GM18951 (cell line): Measurements from ENCODE around the gene ENTPD2.

Experiments
- POLR2A ChIP-seq: IDR thresholded peaks from 4 replicates; pipeline ENCODE4 v1.6.1; 2011; ENCODE audit warnings: mild to moderate bottlenecking; ENCODE audit not compliant: insufficient read length, insufficient read depth; ENCODE audit errors: extremely low read depth
- in situ Hi-C: fragments of 300-500 bp; cut with MboI; formaldehyde crosslinking; loops from one replicate; pipeline ENCODE4 v1.12.0; 2022; ENCODE audit warnings: low sequenced_read_pairs, mixed read lengths, inconsistent platforms; ENCODE audit not compliant: unreplicated experiment

Gene ENTPD2

GRCh38 chr9:137052293-137052692, 1.6 kb downstream of the ENTPD2 start:
- in situ Hi-C loops: no loop called here
- no peak for TF ChIP-seq POLR2A

DNA sequence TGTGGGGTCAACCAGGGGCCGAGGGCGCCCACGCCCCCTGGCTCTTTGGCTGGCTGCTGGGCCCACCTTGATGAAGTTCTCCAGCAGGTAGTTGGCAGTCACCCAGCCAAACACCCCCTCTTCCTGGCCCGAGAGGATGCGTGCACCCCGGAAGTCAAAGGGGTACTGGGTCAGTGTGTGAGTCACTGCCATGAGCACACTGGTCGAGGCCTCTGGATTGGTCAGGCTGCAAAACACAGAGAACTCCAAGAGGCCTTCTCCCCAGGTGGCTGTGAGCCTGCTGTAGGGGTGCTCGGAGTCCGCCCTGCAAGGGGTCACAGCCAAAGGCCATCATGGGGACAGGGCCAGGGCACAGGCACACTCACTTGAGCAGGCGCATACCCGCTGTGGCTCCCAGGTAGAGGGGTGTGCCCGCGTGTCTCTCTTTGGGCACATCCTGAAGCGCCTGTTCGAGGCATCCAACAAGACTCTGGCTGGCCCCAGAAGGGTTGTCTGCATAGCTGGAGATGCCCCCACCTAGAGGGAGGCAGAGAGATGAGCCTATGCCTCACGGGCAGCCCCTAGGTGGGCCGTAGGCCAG, 2.6 kb downstream of the ENTPD2 start:
- in situ Hi-C loops: no loop called here
- TF ChIP-seq POLR2A: no peak

- TF ChIP-seq POLR2A: no peak
- in situ Hi-C loops: no loop called here
These were observed 3.3 kb downstream of the ENTPD2 start for GRCh38 chr9:137050570-137050969.

- TF ChIP-seq POLR2A: no peak
- in situ Hi-C loops: loop anchor here (25.0 kb wide), 1 partner anchor 262 kb away; the partner anchor contains the start of genes CCDC183 and TMEM141
These were observed 4.1 kb downstream of the ENTPD2 start for GRCh38 chr9:137049544-137050449.

- in situ Hi-C loops: loop anchor here (25.0 kb wide), 1 partner anchor 262 kb away; the partner anchor contains the start of genes CCDC183 and TMEM141
- TF ChIP-seq POLR2A: no peak
These were observed 5.0 kb downstream of the ENTPD2 start for GRCh38 chr9:137048655-137049543.

- in situ Hi-C loops: loop anchor here (25.0 kb wide), 1 partner anchor 259 kb away; the partner anchor contains the start of genes CCDC183 and TMEM141
- TF ChIP-seq POLR2A: no peak
These were observed 7.6 kb downstream of the ENTPD2 start, which contains the start of gene NPDC1 for GRCh38 chr9:137046088-137046787. Gene NPDC1 (minus strand): TSS chr9:137046177. CDS start chr9:137045989, 188 bp downstream.

DNA sequence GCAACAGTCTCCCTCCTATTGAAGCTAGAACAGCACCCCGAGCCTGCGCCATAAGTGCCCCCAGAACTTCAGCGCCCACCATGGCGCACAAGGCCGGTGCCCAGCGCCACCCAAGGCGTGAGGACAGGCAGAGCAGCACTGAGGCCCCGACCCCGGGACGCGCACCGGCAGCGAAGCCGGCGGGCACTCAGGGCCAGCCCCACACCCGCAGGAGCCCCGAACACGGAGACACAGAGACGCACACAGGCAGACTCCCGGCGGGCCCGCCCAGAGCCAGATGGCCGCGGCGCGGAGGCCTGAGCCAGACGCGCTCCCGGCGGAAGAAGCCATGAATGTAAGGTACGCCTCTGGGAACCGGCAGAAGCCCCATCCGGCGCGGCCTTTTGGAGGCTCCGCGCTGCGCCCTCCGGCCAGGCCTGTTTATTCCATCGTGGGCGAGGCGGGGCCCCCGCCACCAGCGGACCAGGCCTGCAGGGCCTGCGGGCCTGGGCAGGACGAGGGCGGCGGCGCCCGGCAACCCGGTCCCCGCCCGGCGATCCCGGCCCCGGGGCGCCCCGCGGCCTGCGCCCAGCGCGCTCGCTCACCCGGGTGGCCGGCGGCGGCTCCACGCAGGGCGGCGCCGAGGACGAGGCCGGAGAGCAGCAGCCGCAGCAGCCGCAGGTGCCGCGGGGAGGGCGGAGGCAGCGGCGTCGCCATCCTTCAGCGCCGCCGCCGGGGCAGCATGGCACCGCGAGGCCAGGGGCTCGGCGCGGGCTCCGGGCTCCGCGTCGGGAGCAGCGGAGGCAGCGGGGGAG, 8.4 kb downstream of the ENTPD2 start:
- TF ChIP-seq POLR2A: no peak
- in situ Hi-C loops: loop anchor here (25.0 kb wide), 1 partner anchor 258 kb away; the partner anchor contains the start of genes CCDC183 and TMEM141

GRCh38 chr9:137044502-137045177, 9.2 kb downstream of the ENTPD2 start:
- in situ Hi-C loops: loop anchor here (25.0 kb wide), 1 partner anchor 257 kb away; the partner anchor contains the start of genes CCDC183 and TMEM141
- no peak for TF ChIP-seq POLR2A

- TF ChIP-seq POLR2A: no peak
- in situ Hi-C loops: loop anchor here (25.0 kb wide), 1 partner anchor 257 kb away; the partner anchor contains the start of genes CCDC183 and TMEM141
These were observed 9.8 kb downstream of the ENTPD2 start for GRCh38 chr9:137044037-137044436.

DNA sequence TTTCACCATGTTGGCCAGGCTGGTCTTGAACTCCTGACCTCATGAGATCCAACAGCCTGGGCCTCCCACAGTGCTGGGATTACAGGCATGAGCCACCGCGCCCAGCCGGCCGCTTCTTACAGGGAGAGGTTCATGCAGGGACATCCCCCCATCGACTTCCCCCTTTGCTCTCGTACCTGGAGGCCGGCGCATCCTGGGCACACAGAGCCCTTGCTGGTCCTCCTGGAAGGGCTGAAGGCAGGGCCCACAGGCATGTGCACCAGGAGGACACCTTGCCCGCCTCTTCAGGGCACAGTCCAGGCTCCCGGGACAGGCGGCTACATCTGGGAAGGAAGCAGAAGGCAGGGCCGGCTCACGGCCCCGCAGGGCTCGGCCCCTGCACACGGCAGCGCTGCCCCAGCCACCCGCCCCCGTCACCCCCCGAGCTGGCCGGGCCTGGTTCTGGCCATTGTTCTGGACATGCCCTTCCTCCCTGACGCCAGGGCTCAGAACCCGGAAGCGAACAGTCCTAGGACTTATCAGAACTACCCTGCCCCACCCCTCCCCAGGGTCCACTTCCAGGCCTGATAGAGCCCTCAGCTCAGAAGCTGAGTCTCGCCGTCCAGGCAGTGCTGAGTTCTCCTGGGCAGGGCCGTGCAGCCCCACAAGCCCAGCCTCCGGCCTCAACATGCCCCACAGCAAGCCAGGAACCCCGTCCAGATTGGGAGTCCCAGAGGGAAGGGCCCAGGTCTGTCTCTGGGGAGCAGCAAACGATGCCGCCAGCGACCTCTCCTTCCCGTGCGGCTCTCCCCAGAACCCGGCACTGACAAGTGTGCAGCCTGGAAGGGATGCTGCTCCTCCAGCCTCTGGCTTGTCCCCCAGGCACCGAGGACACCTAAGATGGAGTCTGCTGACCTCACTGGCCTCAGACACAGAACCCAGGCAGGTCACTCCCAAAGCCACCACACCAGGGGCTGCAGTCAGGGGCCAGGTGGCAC, 10.8 kb downstream of the ENTPD2 start:
- in situ Hi-C loops: loop anchor here (25.0 kb wide), 1 partner anchor 256 kb away; the partner anchor contains the start of genes CCDC183 and TMEM141
- no peak for TF ChIP-seq POLR2A

- no peak for TF ChIP-seq POLR2A
- in situ Hi-C loops: loop anchor here (25.0 kb wide), 1 partner anchor 254 kb away; the partner anchor contains the start of genes CCDC183 and TMEM141
These were observed 12.7 kb downstream of the ENTPD2 start for GRCh38 chr9:137041124-137041523.
